Stimulated activated CD4-positive, alpha-beta T cell treated with anti-CD3 and anti-CD28 coated beads, TNF-alpha, amount 100 ng/mL, for 24 hours (primary cell): ENCODE measurements around the gene DLGAP1.
A peak's percentile ranks its signal among the peaks of the same experiment; 100 is the strongest.

ENCODE experiments used
- DNase-seq, 3 experiments: peaks; one replicate each; pipeline ENCODE4 v3.0.0-alpha.2; 2020; ENCODE audit warnings: low read depth in 3 of 3

Gene DLGAP1

DNA sequence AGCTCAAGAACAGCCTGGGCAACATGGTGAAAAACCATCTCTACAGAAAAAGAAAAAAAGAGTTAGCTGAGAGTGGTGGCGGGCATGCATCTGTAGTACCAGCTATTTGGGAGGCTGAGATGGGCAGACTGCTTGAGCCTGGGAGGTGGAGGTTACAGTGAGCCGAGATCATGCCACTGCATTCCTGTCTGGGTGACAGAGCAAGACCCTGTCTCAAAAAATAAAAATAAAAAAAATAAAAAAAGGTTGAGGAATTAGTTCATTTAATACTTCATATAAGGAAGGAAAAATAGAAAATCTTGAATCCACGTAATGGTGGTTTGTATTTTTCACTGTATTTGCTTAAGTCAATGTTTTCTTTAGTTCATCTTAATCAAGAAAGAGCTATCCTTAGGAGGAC lies 763.4 kb downstream of the DLGAP1 start:
- no peak for DNase-seq

GRCh38 chr18:3690764-3691066 lies 764.4 kb downstream of the DLGAP1 start:
- DNase-seq = no peak

GRCh38 chr18:3689986-3690763 lies 764.9 kb downstream of the DLGAP1 start:
- no peak for DNase-seq

GRCh38 chr18:3689091-3689490 lies 766.0 kb downstream of the DLGAP1 start:
- DNase-seq = no peak

GRCh38 chr18:3688690-3689089 lies 766.4 kb downstream of the DLGAP1 start:
- DNase-seq = no peak

DNA sequence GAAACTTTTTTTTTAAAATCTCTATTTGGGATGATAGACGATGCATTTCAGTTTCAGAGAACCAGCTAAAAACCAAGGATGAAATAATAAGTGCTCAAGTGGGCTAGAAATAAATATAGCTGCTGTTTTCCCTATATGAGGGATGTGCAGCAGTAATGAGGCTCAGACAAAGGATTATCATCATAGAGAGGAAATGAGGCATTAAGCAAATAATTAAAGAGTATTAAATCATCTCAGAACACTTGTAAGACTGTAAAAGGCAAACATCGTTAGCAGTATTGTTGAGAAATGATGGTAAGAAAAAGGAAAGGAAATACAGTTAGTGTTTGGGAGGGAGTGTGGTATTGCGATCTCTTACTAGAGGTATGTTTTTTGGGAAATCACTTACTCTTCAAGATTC lies 771.6 kb downstream of the DLGAP1 start:
- no peak for DNase-seq

- DNase-seq = no peak
These were observed 773.0 kb downstream of the DLGAP1 start for GRCh38 chr18:3682061-3682460.

- no peak for DNase-seq
These were observed 775.9 kb downstream of the DLGAP1 start for GRCh38 chr18:3679241-3679640.

DNA sequence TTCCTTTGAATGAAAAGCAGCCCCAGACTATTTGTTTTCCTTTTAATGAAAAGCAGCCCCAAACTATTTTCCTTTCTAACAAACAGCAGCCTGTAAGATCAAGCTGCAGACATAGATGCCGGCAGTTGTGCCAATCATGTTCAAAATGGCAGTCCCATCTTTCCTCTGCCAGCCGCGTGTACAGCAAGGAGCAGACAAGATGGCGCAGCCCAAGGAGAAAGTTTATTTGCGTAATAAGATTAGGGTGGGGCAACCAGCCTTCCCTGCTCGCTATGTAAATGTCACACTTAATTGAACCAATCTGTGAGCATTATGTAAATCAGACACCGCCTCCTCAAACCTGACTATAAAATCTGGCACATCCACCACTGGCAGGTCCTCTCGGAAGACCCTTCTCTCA lies 779.1 kb downstream of the DLGAP1 start:
- DNase-seq = no peak

- no peak for DNase-seq
These were observed 779.7 kb downstream of the DLGAP1 start for GRCh38 chr18:3675446-3675845.

DNA sequence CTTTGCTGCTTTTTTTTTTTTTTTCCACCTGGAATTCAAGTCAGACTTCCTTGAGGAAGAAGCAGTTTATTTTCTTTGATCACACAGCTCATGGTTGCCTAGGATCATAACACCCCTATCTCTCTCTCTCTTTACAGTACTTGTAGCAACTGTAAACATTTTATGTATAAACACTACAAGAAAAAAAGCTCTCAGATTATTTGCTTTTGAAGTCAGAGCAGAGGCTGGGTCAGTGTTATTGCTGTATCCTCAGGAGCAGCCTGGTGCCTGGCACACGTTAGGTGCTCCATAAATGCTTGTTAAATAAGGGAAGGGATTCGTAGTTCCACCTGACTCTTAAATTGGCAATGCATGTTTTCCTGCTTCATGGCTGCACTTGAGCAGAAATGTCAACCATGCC lies 783.9 kb downstream of the DLGAP1 start:
- DNase-seq = no peak

- no peak for DNase-seq
These were observed 785.7 kb downstream of the DLGAP1 start for GRCh38 chr18:3669376-3669775.

- DNase-seq = no peak
These were observed 787.6 kb downstream of the DLGAP1 start for GRCh38 chr18:3667255-3668137.

GRCh38 chr18:3666526-3667254 lies 788.4 kb downstream of the DLGAP1 start:
- DNase-seq = no peak

- peak; percentile 45 to 70 (median 64) for DNase-seq
These were observed 789.2 kb downstream of the DLGAP1 start for GRCh38 chr18:3665780-3666525.

- no peak for DNase-seq
These were observed 789.9 kb downstream of the DLGAP1 start for GRCh38 chr18:3665204-3665603.

DNA sequence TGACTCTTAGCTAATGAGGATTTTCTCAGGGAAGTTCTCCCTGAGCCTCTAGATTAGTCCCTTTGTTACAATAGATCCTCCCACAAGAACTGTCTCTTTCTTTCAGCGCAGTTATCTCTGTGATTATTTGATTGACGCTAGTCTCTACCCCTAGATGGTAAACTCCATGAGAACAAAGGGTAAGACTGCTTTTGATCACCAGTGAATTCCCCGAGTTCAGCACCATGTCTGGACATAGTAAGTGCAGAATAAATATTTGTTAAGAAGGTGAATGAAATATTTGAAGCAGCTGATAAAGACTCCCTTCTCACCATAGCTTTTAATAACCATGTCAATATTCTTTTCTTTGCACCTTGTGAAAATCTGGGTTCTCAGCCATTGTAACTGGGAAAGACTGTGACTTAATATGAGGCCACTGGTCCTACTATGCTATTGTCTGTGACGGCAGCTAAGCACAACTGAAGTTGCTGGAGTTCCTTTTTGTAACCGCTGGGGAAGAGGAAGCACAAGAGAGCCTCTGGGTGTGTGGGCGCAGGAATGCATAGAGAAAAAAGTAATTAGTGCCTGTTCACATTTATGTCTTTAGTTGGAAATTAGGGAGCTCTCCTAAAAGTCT lies 790.4 kb downstream of the DLGAP1 start:
- no peak for DNase-seq

- no peak for DNase-seq
These were observed 791.1 kb downstream of the DLGAP1 start for GRCh38 chr18:3663870-3664512.

- DNase-seq = no peak
These were observed 793.1 kb downstream of the DLGAP1 start for GRCh38 chr18:3661989-3662388.

DNA sequence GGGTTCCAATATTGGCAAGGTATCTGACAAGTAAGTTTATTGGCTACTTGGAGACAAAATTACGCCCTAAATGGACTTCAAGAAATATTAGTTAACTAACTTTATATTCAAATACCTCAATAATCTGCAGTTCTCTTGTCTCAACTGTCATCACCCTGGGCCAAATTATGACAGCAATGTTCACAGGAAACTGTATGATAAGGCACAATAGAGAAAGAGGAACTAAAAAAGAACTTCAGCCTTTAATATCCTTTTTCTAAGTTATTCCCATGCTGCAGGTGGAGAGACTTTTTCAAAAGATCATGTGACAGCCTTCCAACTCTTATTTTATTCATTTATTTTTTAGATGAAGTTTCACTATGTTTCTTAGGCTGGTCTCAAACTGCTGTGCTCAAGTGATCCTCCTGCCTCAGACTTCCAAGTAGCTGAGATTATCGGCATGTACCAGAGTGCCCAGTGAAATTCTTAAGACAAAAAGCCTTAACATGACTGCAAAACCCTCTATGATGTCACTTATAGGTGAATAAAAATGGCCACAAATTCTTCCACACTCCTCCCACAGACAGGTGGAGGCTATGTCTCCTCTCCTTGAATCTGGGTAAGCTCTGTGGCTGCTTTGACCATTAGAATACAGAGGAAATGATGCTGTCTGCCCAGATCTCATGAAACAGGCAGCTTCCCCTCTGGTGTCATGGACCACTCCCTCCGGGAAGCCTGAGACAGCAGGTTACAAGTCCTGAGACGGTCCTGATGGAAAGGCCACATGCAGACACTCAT lies 794.2 kb downstream of the DLGAP1 start:
- no peak for DNase-seq
